D721Med (cell line): ENCODE data around the gene DGKZ.

ENCODE experiments used
- DNase-seq: peaks from one replicate; pipeline ENCODE4 v3.0.0; 2011; ENCODE audit warnings: low spot score; ENCODE audit not compliant: insufficient read length
- FAIRE-seq: peaks from 2 replicates; lab custom pipeline; 2011; peaks lifted over from hg19 to GRCh38; lab: Jason Lieb, UNC
- CTCF ChIP-seq: IDR thresholded peaks from 2 replicates; pipeline ENCODE4 v1.5.1; 2012; ENCODE audit warnings: mild to moderate bottlenecking, control low read depth; ENCODE audit not compliant: insufficient read depth; ENCODE audit errors: missing control alignments

The DGKZ gene

GRCh38 chr11:46352063-46352841 lies 5.0 kb downstream of the DGKZ start:
- DNase-seq, result no peak
- TF ChIP-seq CTCF, result peak; percentile 58
- no peak for FAIRE-seq

GRCh38 chr11:46353698-46354097 lies 6.4 kb downstream of the DGKZ start:
- FAIRE-seq (no peak), DNase-seq (no peak)

GRCh38 chr11:46356924-46357482 lies 9.7 kb downstream of the DGKZ start:
- no peak for TF ChIP-seq CTCF
- DNase-seq (no peak), FAIRE-seq (no peak)

More at GRCh38 chr11:46353698-46354097, 6.4 kb downstream of the DGKZ start:
- TF ChIP-seq CTCF, result no peak

GRCh38 chr11:46357483-46357936 lies 10.2 kb downstream of the DGKZ start:
- FAIRE-seq, result no peak
- DNase-seq, result no peak
- no peak for TF ChIP-seq CTCF

GRCh38 chr11:46359953-46360352 lies 12.7 kb downstream of the DGKZ start:
- FAIRE-seq, result no peak
- DNase-seq, result no peak
- TF ChIP-seq CTCF, result no peak

GRCh38 chr11:46360878-46361277 lies 13.6 kb downstream of the DGKZ start:
- no peak for TF ChIP-seq CTCF
- FAIRE-seq (no peak), DNase-seq (no peak)
